ENCODE data around the gene ERCC8. TPM values are rescaled to one million over a fixed set of nuclear protein-coding genes. Genes with fewer than 3 reads are reported as not detected.

ERCC8 gene
- 13.4 TPM for total RNA-seq (2013)
- polyA plus RNA-seq (10 to 100 TPM in 2 of 3 donors, 1 to 10 TPM in 1; 5.5 to 16.8 (median 10.6) TPM), polyA minus RNA-seq (4.2 and 5.9 TPM in 2 replicates), total RNA-seq (5.1 to 73.8 (median 41.7) reads per million in 11 experiments)

DNA sequence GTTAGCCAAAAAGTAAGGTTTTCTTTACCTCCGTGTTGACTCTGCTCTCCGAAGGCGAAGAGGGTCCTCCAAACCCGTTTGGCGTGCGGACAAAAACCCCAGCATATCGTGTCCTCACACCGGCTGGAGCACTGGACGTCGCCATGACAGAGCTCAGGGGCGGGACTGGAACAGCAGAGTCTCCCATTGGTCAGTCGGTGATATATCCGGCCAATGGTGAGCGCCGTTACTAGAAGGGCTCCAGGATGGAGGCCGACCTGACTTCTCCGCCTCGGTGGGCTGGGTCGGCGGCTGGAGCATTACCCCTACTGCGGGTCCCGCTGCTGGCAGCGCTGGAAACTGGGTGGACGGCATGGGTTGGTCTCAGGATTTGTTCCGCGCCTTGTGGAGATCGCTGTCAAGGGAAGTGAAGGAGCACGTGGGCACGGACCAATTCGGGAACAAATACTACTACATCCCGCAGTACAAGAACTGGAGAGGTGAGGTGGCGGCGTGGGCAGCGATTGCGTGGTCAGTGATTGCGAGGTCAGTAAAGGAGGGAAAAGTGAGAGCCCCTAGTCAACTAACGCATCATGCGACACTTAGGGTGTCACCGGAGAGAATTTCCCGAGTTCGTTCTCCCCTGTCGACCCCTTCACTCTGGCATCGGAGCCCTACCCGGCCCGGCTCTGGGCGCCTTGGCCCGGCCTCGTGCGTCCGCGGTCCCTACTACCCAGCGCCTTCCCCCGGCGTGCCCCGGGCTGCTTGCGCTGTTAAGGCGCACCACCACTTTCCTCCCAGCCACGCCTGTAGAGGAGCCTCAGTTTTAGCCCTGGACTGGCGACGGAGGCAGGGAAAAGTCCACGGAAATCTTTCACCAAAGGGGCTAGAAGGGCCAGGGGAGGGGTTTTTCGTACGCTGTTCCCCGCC is at the start of gene ERCC8, which contains the start of gene NDUFAF2:
ERCC8 (minus strand) TSS at position 167 of the 909 bp plus-strand sequence; CDS start at position 105, 62 bp downstream.
NDUFAF2 (plus strand) TSS at position 302 of the 909 bp plus-strand sequence; CDS start at position 353, 51 bp downstream.
- Histone ChIP-seq H3K27ac (ENCODE audit: low read depth in 1 of 2, low read length in 2 of 2) (peak within 1 kb of the TSS; percentile 67 to 92), H3K27me3 (ENCODE audit: control insufficient read depth in 2 of 2, insufficient read depth in 2 of 2, low read length in 2 of 2) (no peaks in the 10 kb centered on the region), H3K36me3 (replicated peaks in 1 of 2; ENCODE audit: control insufficient read depth in 1 of 2, insufficient read depth in 2 of 2, low read length in 2 of 2) (peaks cover 0 to 8% of the 10 kb centered on the region in 2 donors), H3K4me3 (replicated peaks in 1 of 3; ENCODE audit: low read depth in 2 of 3, low read length in 3 of 3) (peak within 1 kb of the TSS; percentile 58 to 95 (median 85)), H3K4me2 (replicated peaks; ENCODE audit: extremely low read depth, low read length, poor library complexity, severe bottlenecking) (peak within 1 kb of the TSS; percentile 87), H3K9me3 (replicated peaks in 1 of 2; ENCODE audit: control insufficient read depth in 1 of 2, insufficient read depth in 1 of 2, low read length in 2 of 2) (no peaks in the 10 kb centered on the region), H4K20me1 (ENCODE audit: insufficient read depth, low read length) (no peaks in the 10 kb centered on the region), H3K4me1 (ENCODE audit: control insufficient read depth in 1 of 2, insufficient read depth in 2 of 2, low read length in 2 of 2) (peaks cover 25 to 26% of the 10 kb centered on the region in 2 donors), H3K79me2 (ENCODE audit: insufficient read depth, low read length) (peaks cover 48% of the 10 kb centered on the region), H3K9ac (ENCODE audit: insufficient read depth, low read length, poor library complexity, severe bottlenecking) (peak within 1 kb of the TSS; percentile 73), H2AFZ (ENCODE audit: insufficient read depth, low read depth, low read length, poor library complexity, severe bottlenecking) (peak within 1 kb of the TSS; percentile 82)
- peak within 1 kb of the TSS in 1 of 7 donors; percentile 67 for H3K27ac Mint-ChIP-seq
- TF ChIP-seq, protein P1, sequence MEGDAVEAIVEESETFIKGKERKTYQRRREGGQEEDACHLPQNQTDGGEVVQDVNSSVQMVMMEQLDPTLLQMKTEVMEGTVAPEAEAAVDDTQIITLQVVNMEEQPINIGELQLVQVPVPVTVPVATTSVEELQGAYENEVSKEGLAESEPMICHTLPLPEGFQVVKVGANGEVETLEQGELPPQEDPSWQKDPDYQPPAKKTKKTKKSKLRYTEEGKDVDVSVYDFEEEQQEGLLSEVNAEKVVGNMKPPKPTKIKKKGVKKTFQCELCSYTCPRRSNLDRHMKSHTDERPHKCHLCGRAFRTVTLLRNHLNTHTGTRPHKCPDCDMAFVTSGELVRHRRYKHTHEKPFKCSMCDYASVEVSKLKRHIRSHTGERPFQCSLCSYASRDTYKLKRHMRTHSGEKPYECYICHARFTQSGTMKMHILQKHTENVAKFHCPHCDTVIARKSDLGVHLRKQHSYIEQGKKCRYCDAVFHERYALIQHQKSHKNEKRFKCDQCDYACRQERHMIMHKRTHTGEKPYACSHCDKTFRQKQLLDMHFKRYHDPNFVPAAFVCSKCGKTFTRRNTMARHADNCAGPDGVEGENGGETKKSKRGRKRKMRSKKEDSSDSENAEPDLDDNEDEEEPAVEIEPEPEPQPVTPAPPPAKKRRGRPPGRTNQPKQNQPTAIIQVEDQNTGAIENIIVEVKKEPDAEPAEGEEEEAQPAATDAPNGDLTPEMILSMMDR (IDR thresholded peaks at IDR 0.05), result no peak
- H3K27me3 Mint-ChIP-seq (ENCODE audit: low read depth in 3 of 3), result no peaks in the 10 kb centered on the region
- DNase-seq, result peak; percentile 80 to 91 (median 89)
- WGBS (ENCODE audit: insufficient coverage), result 0% methylated on average over 54 of the region's 64 CpGs
- peaks cover 9 to 11% of the 10 kb centered on the region in 2 donors for H3K36me3 Mint-ChIP-seq
- peaks cover 0 to 1% (median 0%) of the 10 kb centered on the region in 7 donors for H3K9me3 Mint-ChIP-seq
- peaks cover 16% of the 10 kb centered on the region for H3K4me1 Mint-ChIP-seq
- intact Hi-C loops (cut with micrococcal nuclease), result loop anchor here in 1 of 2 donors (5.0 to 10.0 kb wide), 2 partner anchors 243 to 460 kb away; partner anchors contain the start of gene DEPDC1B
- H3K4me3 Mint-ChIP-seq, result no peak within 1 kb of the TSS

GRCh38 chr5:60993875-60994571 is 49.2 kb upstream of the ERCC8 start:
- H3K4me3 Mint-ChIP-seq, result no peak overlapping the region
- H3K79me2 ChIP-seq (ENCODE audit: insufficient read depth, low read length), result no peaks in the 10 kb centered on the region
- no peaks in the 10 kb centered on the region for H4K20me1 ChIP-seq (ENCODE audit: insufficient read depth, low read length)
- no peak overlapping the region for H3K9ac ChIP-seq (ENCODE audit: insufficient read depth, low read length, poor library complexity, severe bottlenecking)
- H3K4me1 ChIP-seq (ENCODE audit: control insufficient read depth in 1 of 2, insufficient read depth in 2 of 2, low read length in 2 of 2), result no peaks in the 10 kb centered on the region
- no peak for DNase-seq
- intact Hi-C loops (cut with micrococcal nuclease), result no loop called here
- TF ChIP-seq, protein P1 (IDR thresholded peaks at IDR 0.05), result no peak
- peaks cover 4 to 18% of the 10 kb centered on the region in 2 donors for H3K36me3 Mint-ChIP-seq
- H3K9me3 ChIP-seq (replicated peaks in 1 of 2; ENCODE audit: control insufficient read depth in 1 of 2, insufficient read depth in 1 of 2, low read length in 2 of 2), result peaks cover 24 to 28% of the 10 kb centered on the region in 2 donors
- H3K27ac Mint-ChIP-seq, result peak overlapping the region in 1 of 7 donors; percentile 57
- H3K4me1 Mint-ChIP-seq, result no peaks in the 10 kb centered on the region
- H3K27me3 ChIP-seq (ENCODE audit: control insufficient read depth in 2 of 2, insufficient read depth in 2 of 2, low read length in 2 of 2), result no peaks in the 10 kb centered on the region
- H3K27me3 Mint-ChIP-seq (ENCODE audit: low read depth in 3 of 3), result no peaks in the 10 kb centered on the region
- H2AFZ ChIP-seq (ENCODE audit: insufficient read depth, low read depth, low read length, poor library complexity, severe bottlenecking), result no peak overlapping the region
- no peak overlapping the region for H3K27ac ChIP-seq (ENCODE audit: low read depth in 1 of 2, low read length in 2 of 2)
- peaks cover 27 to 41% (median 32%) of the 10 kb centered on the region in 7 donors for H3K9me3 Mint-ChIP-seq
- H3K36me3 ChIP-seq (replicated peaks in 1 of 2; ENCODE audit: control insufficient read depth in 1 of 2, insufficient read depth in 2 of 2, low read length in 2 of 2), result peaks cover 0 to 11% of the 10 kb centered on the region in 2 donors
- H3K4me3 ChIP-seq (replicated peaks in 1 of 3; ENCODE audit: low read depth in 2 of 3, low read length in 3 of 3), result no peak overlapping the region
- WGBS (ENCODE audit: insufficient coverage), result 85% methylated on average over 10 of the region's 11 CpGs
- H3K4me2 ChIP-seq (replicated peaks; ENCODE audit: extremely low read depth, low read length, poor library complexity, severe bottlenecking), result no peak overlapping the region

Data from CD14-positive monocyte (primary cell).